Measurements from ENCODE around the gene AATK. TPM values are rescaled to one million over a fixed set of nuclear protein-coding genes. Genes with fewer than 3 reads are reported as not detected.

AATK gene
- total RNA-seq, 1 experiment from 2014 or later, result 1.1 TPM

- H3K4me1 ChIP-seq (ENCODE audit: insufficient read depth, low read length), result peaks cover 53% of the 10 kb centered on the region
Measured at GRCh38 chr17:81093619-81094508, 72.2 kb downstream of the AATK start.

GRCh38 chr17:81092518-81093095 lies 73.4 kb downstream of the AATK start:
- TF ChIP-seq EZH2phosphoT487 (IDR thresholded peaks at IDR 0.05; ENCODE audit: borderline replicate concordance, low read length) (no peak), EZH2 (IDR thresholded peaks at IDR 0.05; ENCODE audit: low read length, unreplicated experiment) (no peak), CTCF (conservative IDR thresholded peaks at IDR 0.05; ENCODE audit: low read depth, low read length) (no peak)
- no peak overlapping the region for H3K9ac ChIP-seq (ENCODE audit: low read length)
- BruUV-seq (replicated peaks), result no TSS peak
- no peak overlapping the region for H3K4me2 ChIP-seq (ENCODE audit: low read length)
- no peak overlapping the region for H2AFZ ChIP-seq (ENCODE audit: low read length)
- no peaks in the 10 kb centered on the region for H3K27me3 ChIP-seq (ENCODE audit: low read length)
- no peaks in the 10 kb centered on the region for H3K9me3 ChIP-seq (ENCODE audit: low read length)
- intact Hi-C loops (cut with micrococcal nuclease), result no loop called here
- H3K36me3 ChIP-seq (ENCODE audit: low read depth, low read length), result peaks cover 9% of the 10 kb centered on the region; the same call in 1 of the 2 replicates
- no peak for DNase-seq
- no peaks in the 10 kb centered on the region for H3K9me2 ChIP-seq (replicated peaks; ENCODE audit: low read length)
- H3K27ac ChIP-seq (ENCODE audit: low read length), result no peak overlapping the region
- H3F3A ChIP-seq (ENCODE audit: low read length, unreplicated experiment), result peaks cover 3% of the 10 kb centered on the region
- no peak overlapping the region for H3K4me3 ChIP-seq (ENCODE audit: low read length)
- peaks cover 42% of the 10 kb centered on the region for H3K4me1 ChIP-seq (ENCODE audit: insufficient read depth, low read length)
- ChIA-PET CTCF (interaction anchor here (0.9 kb wide), 1 partner anchor 69 kb away, joined by 3 read pairs; no protein-coding TSS in a partner anchor), POLR2A (ENCODE audit: unreplicated experiment) (no interaction called here)
- ATAC-seq, result no peak
- H4K20me1 ChIP-seq (ENCODE audit: low read length), result no peaks in the 10 kb centered on the region
- no peaks in the 10 kb centered on the region for H3K79me2 ChIP-seq (ENCODE audit: low read length)

More at GRCh38 chr17:81093619-81094508, 72.2 kb downstream of the AATK start:
- H3K27ac ChIP-seq (ENCODE audit: low read length), result peak overlapping the region; percentile 98
- BruUV-seq (replicated peaks), result no TSS peak
- peak overlapping the region; percentile 55 for H3K4me2 ChIP-seq (ENCODE audit: low read length)
- DNase-seq (no peak), ATAC-seq (no peak)
- peaks cover 3% of the 10 kb centered on the region for H3F3A ChIP-seq (ENCODE audit: low read length, unreplicated experiment)
- intact Hi-C loops (cut with micrococcal nuclease), result no loop called here
- H3K79me2 ChIP-seq (ENCODE audit: low read length), result no peaks in the 10 kb centered on the region
- H3K9me3 ChIP-seq (ENCODE audit: low read length), result no peaks in the 10 kb centered on the region
- TF ChIP-seq CTCF (conservative IDR thresholded peaks at IDR 0.05; ENCODE audit: low read depth, low read length), result no peak
- no peak for TF ChIP-seq EZH2 (IDR thresholded peaks at IDR 0.05; ENCODE audit: low read length, unreplicated experiment)
- TF ChIP-seq EZH2phosphoT487 (IDR thresholded peaks at IDR 0.05; ENCODE audit: borderline replicate concordance, low read length), result no peak
- CTCF ChIA-PET, result no interaction called here
- H3K36me3 ChIP-seq (ENCODE audit: low read depth, low read length), result no peaks in the 10 kb centered on the region
- no peaks in the 10 kb centered on the region for H4K20me1 ChIP-seq (ENCODE audit: low read length)
- no peak overlapping the region for H3K4me3 ChIP-seq (ENCODE audit: low read length)
- H2AFZ ChIP-seq (ENCODE audit: low read length), result no peak overlapping the region
- H3K9ac ChIP-seq (ENCODE audit: low read length), result peak overlapping the region; percentile 75
- H3K9me2 ChIP-seq (replicated peaks; ENCODE audit: low read length), result no peaks in the 10 kb centered on the region
- no peaks in the 10 kb centered on the region for H3K27me3 ChIP-seq (ENCODE audit: low read length)
- POLR2A ChIA-PET (ENCODE audit: unreplicated experiment), result no interaction called here
